ENCODE results near the gene PMM2. TPM values are rescaled to one million over a fixed set of nuclear protein-coding genes. Genes with fewer than 3 reads are reported as not detected.

Gene PMM2
- total and polyA plus RNA-seq, 2 experiments from 2014 or later, result 28.4 to 31.3 TPM

- no peak overlapping the region for H3K27ac ChIP-seq
- DNase-seq (ENCODE audit: low spot score), result no peak
- no peak for TF ChIP-seq CTCF (IDR thresholded peaks at IDR 0.05; ENCODE audit: poor library complexity)
- TF ChIP-seq EZH2phosphoT487 (IDR thresholded peaks at IDR 0.05; ENCODE audit: low read depth, severe bottlenecking, unreplicated experiment), result no peak
- TF ChIP-seq EZH2 (IDR thresholded peaks at IDR 0.05; ENCODE audit: borderline replicate concordance), result no peak
- H3K36me3 ChIP-seq (replicated peaks; ENCODE audit: insufficient read depth, low read depth), result no peaks in the 10 kb centered on the region
- WGBS (ENCODE audit: low lambda C conversion rate, missing lambda C conversion rate), result 97% methylated on average over 8 of the region's 9 CpGs
- H3K4me2 ChIP-seq, result no peak overlapping the region
- H4K20me1 ChIP-seq (ENCODE audit: insufficient read depth, poor library complexity, severe bottlenecking), result peaks cover 6% of the 10 kb centered on the region
- no peak overlapping the region for H2AFZ ChIP-seq
- H3K9me2 ChIP-seq (replicated peaks; ENCODE audit: insufficient read depth), result no peaks in the 10 kb centered on the region
- no peaks in the 10 kb centered on the region for H3K9me3 ChIP-seq (ENCODE audit: low read depth)
- no peaks in the 10 kb centered on the region for H3K4me1 ChIP-seq (ENCODE audit: insufficient read depth)
- H3K4me3 ChIP-seq, result no peak overlapping the region
- H3K27me3 ChIP-seq, result no peaks in the 10 kb centered on the region
- H3K79me2 ChIP-seq, result peaks cover 13% of the 10 kb centered on the region
These were observed 56.8 kb downstream of the PMM2 start for GRCh38 chr16:8854298-8854948.

- Histone ChIP-seq H3K9me3 (ENCODE audit: low read depth) (no peaks in the 10 kb centered on the region), H2AFZ (no peak overlapping the region), H3K4me3 (no peak overlapping the region), H3K36me3 (replicated peaks; ENCODE audit: insufficient read depth, low read depth) (no peaks in the 10 kb centered on the region), H4K20me1 (ENCODE audit: insufficient read depth, poor library complexity, severe bottlenecking) (peaks cover 3% of the 10 kb centered on the region), H3K79me2 (peaks cover 21% of the 10 kb centered on the region), H3K4me1 (ENCODE audit: insufficient read depth) (peaks cover 8% of the 10 kb centered on the region), H3K27ac (no peak overlapping the region), H3K4me2 (no peak overlapping the region), H3K27me3 (no peaks in the 10 kb centered on the region), H3K9me2 (replicated peaks; ENCODE audit: insufficient read depth) (no peaks in the 10 kb centered on the region)
- TF ChIP-seq EZH2 (IDR thresholded peaks at IDR 0.05; ENCODE audit: borderline replicate concordance) (no peak), CTCF (IDR thresholded peaks at IDR 0.05; ENCODE audit: poor library complexity) (peak; percentile 9), EZH2phosphoT487 (IDR thresholded peaks at IDR 0.05; ENCODE audit: low read depth, severe bottlenecking, unreplicated experiment) (no peak)
- WGBS (ENCODE audit: low lambda C conversion rate, missing lambda C conversion rate), result 92% methylated on average over 11 of the region's 11 CpGs
- no peak for DNase-seq (ENCODE audit: low spot score)
These were observed 57.6 kb downstream of the PMM2 start for GRCh38 chr16:8855051-8855786.

GRCh38 chr16:8855972-8856371 is 58.3 kb downstream of the PMM2 start:
- Histone ChIP-seq H3K9me3 (ENCODE audit: low read depth) (no peaks in the 10 kb centered on the region), H3K27ac (no peak overlapping the region), H3K4me3 (no peak overlapping the region), H3K36me3 (replicated peaks; ENCODE audit: insufficient read depth, low read depth) (no peaks in the 10 kb centered on the region), H2AFZ (no peak overlapping the region), H3K4me1 (ENCODE audit: insufficient read depth) (peaks cover 15% of the 10 kb centered on the region), H3K9me2 (replicated peaks; ENCODE audit: insufficient read depth) (no peaks in the 10 kb centered on the region), H4K20me1 (ENCODE audit: insufficient read depth, poor library complexity, severe bottlenecking) (peaks cover 5% of the 10 kb centered on the region), H3K27me3 (no peaks in the 10 kb centered on the region), H3K79me2 (peaks cover 28% of the 10 kb centered on the region), H3K4me2 (no peak overlapping the region)
- TF ChIP-seq EZH2 (IDR thresholded peaks at IDR 0.05; ENCODE audit: borderline replicate concordance) (no peak), EZH2phosphoT487 (IDR thresholded peaks at IDR 0.05; ENCODE audit: low read depth, severe bottlenecking, unreplicated experiment) (no peak), CTCF (IDR thresholded peaks at IDR 0.05; ENCODE audit: poor library complexity) (no peak)
- 74% methylated on average over 5 of the region's 5 CpGs for WGBS (ENCODE audit: low lambda C conversion rate, missing lambda C conversion rate)
- DNase-seq (ENCODE audit: low spot score), result no peak

Data from hepatocyte (in vitro differentiated cells).